ENCODE results near the gene SMURF1.

SMURF1 gene

DNA sequence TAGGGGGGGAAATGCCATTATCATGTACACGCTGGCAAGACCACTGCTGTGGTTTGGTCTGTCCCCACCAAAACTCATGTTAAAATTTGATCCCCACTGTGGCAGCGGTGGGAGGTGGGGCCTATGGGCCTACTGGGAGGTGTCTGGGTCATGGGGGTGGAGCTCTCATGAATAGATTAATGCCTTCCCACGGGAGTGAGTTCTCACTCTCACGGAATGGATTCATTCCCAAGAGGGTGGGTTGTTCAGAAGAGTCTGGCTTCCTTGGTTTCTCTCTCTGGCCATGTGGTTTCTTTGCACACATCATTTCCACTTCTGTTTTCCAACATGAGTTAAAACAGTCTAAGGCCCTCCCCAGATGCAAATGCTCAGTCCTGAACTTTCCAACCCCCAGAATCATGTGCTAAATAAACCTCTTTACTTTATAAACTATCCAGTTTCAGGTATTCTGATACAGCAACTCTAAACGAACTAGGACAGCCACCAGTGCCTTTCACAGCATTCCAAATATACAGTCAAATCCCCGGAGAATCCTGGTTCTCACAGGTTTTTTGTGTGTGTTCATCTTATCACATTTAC is 44.3 kb downstream of the SMURF1 start:
- no peaks in the 10 kb centered on the region for H3K27me3 Mint-ChIP-seq
- peaks cover 36% of the 10 kb centered on the region for H3K4me1 Mint-ChIP-seq
- H3K27ac Mint-ChIP-seq: no peak overlapping the region
- peaks cover 9% of the 10 kb centered on the region for H3K9me3 Mint-ChIP-seq
- peaks cover 62% of the 10 kb centered on the region for H3K36me3 Mint-ChIP-seq
- H3K4me3 Mint-ChIP-seq: no peak overlapping the region
- ATAC-seq: no peak

DNA sequence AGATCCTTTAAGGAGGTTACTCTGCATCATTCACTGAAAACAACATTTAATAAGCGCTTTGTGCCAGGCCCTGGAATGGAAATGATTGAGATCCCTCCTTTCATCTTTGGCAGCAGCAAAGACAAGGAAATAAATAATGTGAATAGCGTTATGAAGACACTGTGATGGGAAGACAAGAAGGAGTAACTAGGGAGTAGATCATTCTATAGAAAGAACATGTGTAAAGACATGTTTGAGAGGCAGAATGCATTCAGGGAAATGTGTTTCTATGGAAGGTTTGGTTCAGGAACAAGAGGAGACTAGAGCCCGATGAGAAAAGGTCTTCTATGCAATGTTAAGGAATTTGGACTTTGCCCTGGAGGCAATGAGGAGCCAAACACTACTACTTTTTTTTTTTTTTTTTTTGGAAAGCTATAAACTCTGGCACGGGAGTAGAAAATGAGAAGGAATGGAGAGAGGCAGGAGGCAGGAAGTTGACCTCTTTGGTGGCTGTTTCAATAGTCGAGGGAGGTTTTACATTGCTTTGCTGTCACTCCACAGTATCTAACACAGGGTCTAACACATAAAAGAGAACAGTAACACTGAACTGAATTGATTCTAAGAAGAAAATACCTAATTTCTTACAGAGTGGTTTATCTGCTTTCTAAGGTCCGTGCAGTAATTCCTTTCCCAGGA is 44.9 kb downstream of the SMURF1 start:
- Mint-ChIP-seq H3K9me3 (peaks cover 9% of the 10 kb centered on the region), H3K27ac (no peak overlapping the region), H3K36me3 (peaks cover 58% of the 10 kb centered on the region), H3K4me3 (no peak overlapping the region), H3K4me1 (peaks cover 30% of the 10 kb centered on the region), H3K27me3 (no peaks in the 10 kb centered on the region)
- ATAC-seq: no peak

GRCh38 chr7:99098286-99098823 is 45.6 kb downstream of the SMURF1 start:
- peaks cover 9% of the 10 kb centered on the region for H3K9me3 Mint-ChIP-seq
- H3K4me1 Mint-ChIP-seq: peaks cover 24% of the 10 kb centered on the region
- H3K27me3 Mint-ChIP-seq: no peaks in the 10 kb centered on the region
- no peak overlapping the region for H3K4me3 Mint-ChIP-seq
- H3K27ac Mint-ChIP-seq: no peak overlapping the region
- peaks cover 58% of the 10 kb centered on the region for H3K36me3 Mint-ChIP-seq
- no peak for ATAC-seq

DNA sequence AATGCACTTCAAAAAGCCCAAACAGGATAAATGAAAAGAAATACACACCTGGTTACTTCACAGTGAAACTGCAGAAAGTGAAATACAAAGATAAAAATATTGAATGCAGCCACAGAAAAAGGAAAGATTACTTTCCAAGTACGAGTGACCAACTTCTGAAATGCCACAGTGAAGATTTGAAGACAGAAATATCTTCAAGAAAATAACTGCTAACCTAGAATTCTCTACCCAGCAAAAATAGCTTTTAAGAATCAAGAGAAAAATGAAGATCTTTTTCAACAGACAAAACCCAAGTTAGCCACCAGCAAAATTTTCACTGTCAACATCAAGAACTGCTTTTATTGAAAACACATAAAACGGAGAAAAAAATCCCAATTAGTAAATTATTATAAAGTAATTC is 46.2 kb downstream of the SMURF1 start:
- Mint-ChIP-seq H3K27me3 (no peaks in the 10 kb centered on the region), H3K9me3 (peaks cover 9% of the 10 kb centered on the region), H3K4me1 (peaks cover 18% of the 10 kb centered on the region), H3K36me3 (peaks cover 54% of the 10 kb centered on the region), H3K27ac (no peak overlapping the region), H3K4me3 (no peak overlapping the region)
- ATAC-seq: no peak

- Mint-ChIP-seq H3K27ac (no peak overlapping the region), H3K36me3 (peaks cover 50% of the 10 kb centered on the region), H3K27me3 (no peaks in the 10 kb centered on the region), H3K9me3 (peaks cover 9% of the 10 kb centered on the region), H3K4me1 (peaks cover 16% of the 10 kb centered on the region), H3K4me3 (no peak overlapping the region)
- no peak for ATAC-seq
Measured at GRCh38 chr7:99096124-99096887, 47.6 kb downstream of the SMURF1 start.

DNA sequence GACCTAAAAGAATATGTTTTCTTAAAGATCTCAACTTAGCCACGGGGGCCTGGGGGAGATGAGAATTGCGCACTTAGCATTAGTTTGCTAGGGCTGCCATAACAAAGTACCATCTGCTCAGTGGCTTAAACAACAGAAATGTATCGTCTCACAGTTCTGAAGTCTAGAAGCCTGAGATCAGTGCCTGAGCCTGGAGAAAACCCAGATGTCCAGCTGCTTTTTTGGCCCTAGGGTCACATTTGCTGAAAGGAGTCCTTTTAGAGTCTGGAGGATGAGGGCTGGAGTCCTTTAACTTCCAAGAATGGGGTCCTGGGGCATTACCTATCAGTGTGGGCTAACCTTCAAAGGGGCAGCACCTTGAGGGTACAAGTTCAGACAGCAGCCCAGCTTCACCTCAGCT is 48.2 kb downstream of the SMURF1 start:
- no peak overlapping the region for H3K27ac Mint-ChIP-seq
- no peaks in the 10 kb centered on the region for H3K27me3 Mint-ChIP-seq
- H3K9me3 Mint-ChIP-seq: peaks cover 8% of the 10 kb centered on the region
- H3K36me3 Mint-ChIP-seq: peaks cover 44% of the 10 kb centered on the region
- H3K4me3 Mint-ChIP-seq: no peak overlapping the region
- H3K4me1 Mint-ChIP-seq: peaks cover 16% of the 10 kb centered on the region
- no peak for ATAC-seq

GRCh38 chr7:99094401-99094800 is 49.5 kb downstream of the SMURF1 start:
- Mint-ChIP-seq H3K9me3 (peaks cover 6% of the 10 kb centered on the region), H3K4me1 (peaks cover 16% of the 10 kb centered on the region), H3K27me3 (no peaks in the 10 kb centered on the region), H3K4me3 (no peak overlapping the region), H3K27ac (no peak overlapping the region), H3K36me3 (peaks cover 33% of the 10 kb centered on the region)
- ATAC-seq: no peak

- no peak overlapping the region for H3K27ac Mint-ChIP-seq
- H3K36me3 Mint-ChIP-seq: peaks cover 24% of the 10 kb centered on the region
- peaks cover 17% of the 10 kb centered on the region for H3K4me1 Mint-ChIP-seq
- no peaks in the 10 kb centered on the region for H3K9me3 Mint-ChIP-seq
- no peak overlapping the region for H3K4me3 Mint-ChIP-seq
- ATAC-seq: no peak
- H3K27me3 Mint-ChIP-seq: no peaks in the 10 kb centered on the region
Measured at GRCh38 chr7:99092064-99092720, 51.7 kb downstream of the SMURF1 start.

DNA sequence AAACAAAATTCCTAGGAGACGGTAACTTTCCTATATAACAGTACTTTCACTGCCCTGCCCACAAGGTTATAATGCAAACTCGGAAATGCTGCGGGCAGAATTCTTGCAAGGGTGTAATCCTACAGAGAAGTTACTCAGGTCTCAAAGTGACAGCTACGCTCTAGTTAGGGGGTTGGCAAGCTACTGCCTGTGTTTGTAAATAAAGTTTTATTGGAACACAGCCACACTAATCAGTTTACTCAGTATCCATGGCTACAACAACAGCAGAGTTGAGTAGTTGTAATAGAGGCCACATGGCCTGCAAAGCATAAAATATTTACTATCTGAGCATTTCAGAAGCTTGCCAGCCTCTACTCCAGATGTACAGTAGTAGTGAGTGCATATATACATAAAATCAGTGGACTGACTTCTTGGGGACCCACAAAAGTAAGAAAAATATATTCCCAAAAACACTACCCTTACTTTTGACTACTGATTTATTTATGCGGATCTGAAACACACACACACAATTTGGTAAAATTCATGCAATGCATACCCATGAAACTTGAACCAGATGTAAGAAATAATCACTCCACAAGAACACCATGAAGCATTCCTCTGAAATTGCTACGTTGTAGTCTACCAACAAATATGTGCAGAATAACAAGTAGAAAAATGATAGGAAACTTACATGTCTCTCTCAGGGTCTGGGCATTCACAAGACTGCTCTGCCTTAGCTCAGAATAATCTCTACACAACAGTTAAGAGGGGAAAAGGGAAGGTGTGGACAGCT is 53.0 kb downstream of the SMURF1 start:
- Mint-ChIP-seq H3K4me1 (peaks cover 8% of the 10 kb centered on the region), H3K27me3 (no peaks in the 10 kb centered on the region), H3K9me3 (peaks cover 4% of the 10 kb centered on the region), H3K27ac (no peak overlapping the region), H3K36me3 (peaks cover 24% of the 10 kb centered on the region), H3K4me3 (no peak overlapping the region)
- no peak for ATAC-seq

- Mint-ChIP-seq H3K4me1 (peaks cover 8% of the 10 kb centered on the region), H3K27ac (no peak overlapping the region), H3K4me3 (no peak overlapping the region), H3K27me3 (no peaks in the 10 kb centered on the region), H3K36me3 (peaks cover 31% of the 10 kb centered on the region), H3K9me3 (peaks cover 4% of the 10 kb centered on the region)
- ATAC-seq: no peak
Measured at GRCh38 chr7:99089914-99090629, 53.8 kb downstream of the SMURF1 start.

GRCh38 chr7:99086944-99087343 is 57.0 kb downstream of the SMURF1 start:
- H3K27ac Mint-ChIP-seq: no peak overlapping the region
- no peak for ATAC-seq
- H3K4me3 Mint-ChIP-seq: no peak overlapping the region
- peaks cover 4% of the 10 kb centered on the region for H3K9me3 Mint-ChIP-seq
- no peaks in the 10 kb centered on the region for H3K27me3 Mint-ChIP-seq
- peaks cover 8% of the 10 kb centered on the region for H3K4me1 Mint-ChIP-seq
- H3K36me3 Mint-ChIP-seq: peaks cover 35% of the 10 kb centered on the region

DNA sequence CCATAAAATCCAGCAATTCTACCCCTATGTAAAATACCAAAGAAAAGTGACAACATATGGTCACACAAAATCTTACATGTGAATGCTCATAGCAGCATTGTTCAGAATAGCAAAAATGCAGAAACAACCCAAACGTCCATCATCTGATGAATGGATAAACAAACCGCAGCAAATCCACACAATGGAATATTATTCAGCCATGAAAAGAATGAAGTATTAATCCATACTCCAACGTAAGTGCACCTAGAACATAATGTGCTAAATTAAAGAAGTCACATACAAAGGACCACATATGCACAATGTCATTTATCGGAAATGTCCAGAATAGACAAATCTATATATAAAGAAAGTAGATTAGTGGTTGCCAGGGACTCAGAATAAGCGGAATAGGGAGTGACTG is 57.4 kb downstream of the SMURF1 start:
- H3K9me3 Mint-ChIP-seq: peaks cover 4% of the 10 kb centered on the region
- H3K27ac Mint-ChIP-seq: no peak overlapping the region
- no peaks in the 10 kb centered on the region for H3K27me3 Mint-ChIP-seq
- peaks cover 35% of the 10 kb centered on the region for H3K36me3 Mint-ChIP-seq
- no peak for ATAC-seq
- peaks cover 8% of the 10 kb centered on the region for H3K4me1 Mint-ChIP-seq
- H3K4me3 Mint-ChIP-seq: no peak overlapping the region

GRCh38 chr7:99083733-99084132 is 60.2 kb downstream of the SMURF1 start:
- Mint-ChIP-seq H3K4me1 (peaks cover 32% of the 10 kb centered on the region), H3K36me3 (peaks cover 34% of the 10 kb centered on the region), H3K9me3 (peaks cover 4% of the 10 kb centered on the region), H3K27me3 (no peaks in the 10 kb centered on the region), H3K27ac (no peak overlapping the region), H3K4me3 (no peak overlapping the region)
- no peak for ATAC-seq

DNA sequence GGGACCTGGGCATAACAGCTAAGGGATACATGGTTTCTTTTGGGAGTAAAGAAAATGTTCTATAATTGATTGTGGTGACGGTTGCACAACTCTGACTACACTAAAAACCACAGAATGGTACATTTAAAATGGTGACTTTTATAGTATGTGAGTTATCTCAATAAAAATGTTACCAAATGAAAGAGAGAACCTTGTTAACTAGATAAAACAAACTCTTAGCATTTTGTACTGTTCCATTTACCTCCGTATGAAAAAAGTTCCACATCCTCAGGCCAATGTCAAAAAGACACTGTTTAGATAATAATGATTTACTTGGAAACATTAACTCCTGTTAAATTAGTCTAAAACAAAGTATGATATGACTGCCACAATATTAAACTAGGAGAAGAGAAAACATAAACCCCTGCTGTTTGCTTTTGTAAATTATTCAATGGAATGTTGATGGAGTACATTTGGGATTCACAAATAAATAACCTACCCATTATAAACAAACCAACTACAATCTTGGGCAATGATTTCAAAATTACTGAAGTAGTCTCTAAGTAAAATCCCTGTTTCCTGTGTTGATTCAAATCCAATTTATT is 60.7 kb downstream of the SMURF1 start:
- no peak for ATAC-seq
- no peak overlapping the region for H3K4me3 Mint-ChIP-seq
- H3K4me1 Mint-ChIP-seq: peaks cover 31% of the 10 kb centered on the region
- H3K36me3 Mint-ChIP-seq: peaks cover 29% of the 10 kb centered on the region
- H3K9me3 Mint-ChIP-seq: peaks cover 4% of the 10 kb centered on the region
- H3K27me3 Mint-ChIP-seq: no peaks in the 10 kb centered on the region
- no peak overlapping the region for H3K27ac Mint-ChIP-seq

Measured in stimulated activated memory B cell treated with anti-CD40 and anti-IgM and Interleukin-4, amounts not matched to agents 10 μg/mL and 1 μg/mL and 100 μg/mL, for 72 hours (primary cell).